ENCODE measurements around the gene TMEM138. TPM values are rescaled to one million over a fixed set of nuclear protein-coding genes. Genes with fewer than 3 reads are reported as not detected.
"Not testable (repeated sequence)": the region's sequence is repeated elsewhere in the genome, so short reads cannot be mapped to it uniquely, and the experiment has no call there.

The TMEM138 gene
- total RNA-seq, 2 donors from 2014 or later, result 42.0 to 45.0 TPM

DNA sequence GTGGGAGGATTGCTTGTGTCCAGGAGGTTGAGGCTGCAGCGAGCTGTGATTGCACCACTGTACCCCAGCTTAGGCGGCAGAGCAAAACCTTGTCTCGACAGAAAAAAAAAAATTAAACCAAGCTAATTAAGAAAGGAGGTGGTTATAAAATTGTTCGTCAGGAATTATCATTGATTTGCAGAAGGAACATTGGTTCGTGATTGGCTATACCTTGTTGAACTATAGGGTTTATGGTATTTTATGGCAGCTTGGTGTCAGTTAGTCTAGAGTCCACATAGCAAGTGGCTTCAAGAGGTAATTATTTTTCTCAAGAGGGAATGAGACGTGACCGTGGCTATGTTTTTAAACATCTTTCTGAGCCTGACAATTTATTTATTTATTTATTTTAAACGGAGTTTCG, 18.7 kb downstream of the TMEM138 start:
- H3K27ac Mint-ChIP-seq, result no peak overlapping the region
- no peaks in the 10 kb centered on the region for H3K27me3 Mint-ChIP-seq (ENCODE audit: low read depth)
- no peaks in the 10 kb centered on the region for H3K9me3 Mint-ChIP-seq
- peaks cover 0 to 3% of the 10 kb centered on the region in 2 donors for H3K36me3 Mint-ChIP-seq (ENCODE audit: insufficient read depth in 2 of 2)
- ATAC-seq (replicated peaks in 1 of 2) (no peak), DNase-seq (no peak)
- no peak overlapping the region for H3K4me3 Mint-ChIP-seq
- H3K4me1 Mint-ChIP-seq (ENCODE audit: low read depth), result no peaks in the 10 kb centered on the region

GRCh38 chr11:61383859-61384258, 21.7 kb downstream of the TMEM138 start:
- not testable (repeated sequence) for DNase-seq; H3K4me1 Mint-ChIP-seq (ENCODE audit: low read depth); ATAC-seq (replicated peaks in 1 of 2); H3K27ac Mint-ChIP-seq; H3K9me3 Mint-ChIP-seq; H3K27me3 Mint-ChIP-seq (ENCODE audit: low read depth); H3K36me3 Mint-ChIP-seq (ENCODE audit: insufficient read depth in 2 of 2); H3K4me3 Mint-ChIP-seq

- H3K4me1 Mint-ChIP-seq (ENCODE audit: low read depth), result no peaks in the 10 kb centered on the region
- H3K27ac Mint-ChIP-seq, result no peak overlapping the region
- no peak for DNase-seq
- no peaks in the 10 kb centered on the region for H3K36me3 Mint-ChIP-seq (ENCODE audit: insufficient read depth in 2 of 2)
- no peak for ATAC-seq (replicated peaks in 1 of 2)
- H3K9me3 Mint-ChIP-seq, result peaks cover 0 to 1% of the 10 kb centered on the region in 2 donors
- no peaks in the 10 kb centered on the region for H3K27me3 Mint-ChIP-seq (ENCODE audit: low read depth)
- no peak overlapping the region for H3K4me3 Mint-ChIP-seq
Observed at GRCh38 chr11:61384271-61385242, 22.4 kb downstream of the TMEM138 start.

DNA sequence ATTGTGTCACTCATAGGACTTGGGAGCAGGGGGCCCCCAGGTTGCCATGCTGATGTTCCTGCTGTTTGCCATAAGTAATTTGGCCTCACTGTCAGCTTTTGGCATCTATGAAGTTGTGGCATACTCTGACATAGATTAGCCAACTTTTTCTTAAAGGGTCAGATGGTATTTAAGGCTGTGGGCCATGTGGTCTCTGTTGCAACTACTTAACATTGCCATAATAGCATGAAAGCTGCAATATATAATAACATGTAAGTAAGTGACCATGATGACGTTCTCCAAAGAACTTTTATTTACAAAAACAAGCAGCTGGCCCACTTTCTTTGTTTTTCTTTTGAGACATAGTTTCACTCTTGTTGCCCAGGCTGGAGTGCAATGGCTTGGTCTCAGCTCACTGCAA, 28.0 kb downstream of the TMEM138 start:
- H3K36me3 Mint-ChIP-seq (ENCODE audit: insufficient read depth in 2 of 2), result peaks cover 3 to 4% of the 10 kb centered on the region in 2 donors
- no peak overlapping the region for H3K4me3 Mint-ChIP-seq
- H3K27ac Mint-ChIP-seq, result no peak overlapping the region
- ATAC-seq (replicated peaks in 1 of 2) (no peak), DNase-seq (no peak)
- no peaks in the 10 kb centered on the region for H3K27me3 Mint-ChIP-seq (ENCODE audit: low read depth)
- H3K9me3 Mint-ChIP-seq, result peaks cover 1 to 3% of the 10 kb centered on the region in 2 donors
- peaks cover 21% of the 10 kb centered on the region for H3K4me1 Mint-ChIP-seq (ENCODE audit: low read depth)

DNA sequence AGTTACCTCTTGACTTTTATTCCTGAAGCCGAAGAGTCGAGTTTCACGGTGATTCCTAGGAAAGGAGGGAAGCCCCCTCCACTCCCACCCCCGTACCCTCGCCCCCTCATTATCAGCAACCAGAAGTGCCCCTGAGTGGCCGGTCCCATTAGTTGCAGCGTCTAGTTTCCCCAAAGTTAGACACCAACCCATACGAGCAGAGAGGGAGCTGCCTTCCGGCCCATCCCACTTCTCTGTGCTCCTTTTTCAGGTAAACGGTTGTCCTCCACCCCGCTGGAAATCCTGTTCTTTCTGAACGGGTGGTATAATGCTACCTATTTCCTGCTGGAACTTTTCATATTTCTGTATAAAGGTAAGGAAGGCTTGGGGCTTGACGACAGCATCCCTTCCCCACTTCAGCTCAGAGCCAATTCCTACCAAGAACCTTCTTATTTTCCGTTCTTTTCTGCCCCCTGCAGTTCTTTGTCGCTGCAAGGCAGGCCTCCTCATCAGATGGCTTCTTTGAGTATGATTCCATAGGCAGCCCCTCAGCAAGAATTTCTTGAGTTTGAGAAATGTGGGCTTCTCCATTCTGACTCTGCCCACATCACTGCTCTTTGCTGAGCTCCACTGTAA, 30.9 kb downstream of the TMEM138 start:
- H3K36me3 Mint-ChIP-seq (ENCODE audit: insufficient read depth in 2 of 2), result peaks cover 3 to 5% of the 10 kb centered on the region in 2 donors
- no peaks in the 10 kb centered on the region for H3K27me3 Mint-ChIP-seq (ENCODE audit: low read depth)
- H3K9me3 Mint-ChIP-seq, result peaks cover 1 to 3% of the 10 kb centered on the region in 2 donors
- peaks cover 24% of the 10 kb centered on the region for H3K4me1 Mint-ChIP-seq (ENCODE audit: low read depth)
- H3K27ac Mint-ChIP-seq, result peak overlapping the region; percentile 96
- DNase-seq, result peak in 1 of 2 donors; percentile 7
- peak in 1 of 2 donors; percentile 22 for ATAC-seq (replicated peaks in 1 of 2)
- H3K4me3 Mint-ChIP-seq, result peak overlapping the region; percentile 95 to 99

- Mint-ChIP-seq H3K27ac (no peak overlapping the region), H3K27me3 (ENCODE audit: low read depth) (no peaks in the 10 kb centered on the region), H3K9me3 (no peaks in the 10 kb centered on the region), H3K36me3 (ENCODE audit: insufficient read depth in 2 of 2) (peaks cover 9 to 18% of the 10 kb centered on the region in 2 donors), H3K4me3 (no peak overlapping the region), H3K4me1 (ENCODE audit: low read depth) (peaks cover 8% of the 10 kb centered on the region)
- ATAC-seq (replicated peaks in 1 of 2) (no peak), DNase-seq (no peak)
Observed at GRCh38 chr11:61401173-61401572, 39.0 kb downstream of the TMEM138 start.

DNA sequence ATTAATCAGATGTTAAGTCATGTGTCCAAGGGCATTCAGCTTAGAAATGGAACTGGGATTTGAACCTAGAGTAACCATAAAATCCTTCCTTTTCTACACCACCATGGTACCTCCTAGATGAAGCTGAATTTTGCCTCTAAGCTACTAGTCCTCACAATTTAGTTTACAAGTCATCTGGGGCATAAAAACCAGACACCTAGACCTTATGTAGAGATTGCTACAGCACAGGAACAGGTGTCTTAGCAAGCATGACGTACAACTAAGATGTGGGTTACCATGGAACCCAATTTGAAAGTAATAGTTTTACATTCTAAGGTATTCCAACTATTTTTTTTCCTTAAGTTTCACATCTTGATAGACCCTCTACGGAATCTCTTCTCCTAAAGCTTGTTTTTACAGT, 39.4 kb downstream of the TMEM138 start:
- no peak overlapping the region for H3K27ac Mint-ChIP-seq
- DNase-seq (no peak), ATAC-seq (replicated peaks in 1 of 2) (no peak)
- peaks cover 9 to 18% of the 10 kb centered on the region in 2 donors for H3K36me3 Mint-ChIP-seq (ENCODE audit: insufficient read depth in 2 of 2)
- H3K4me3 Mint-ChIP-seq, result no peak overlapping the region
- no peaks in the 10 kb centered on the region for H3K27me3 Mint-ChIP-seq (ENCODE audit: low read depth)
- peaks cover 8% of the 10 kb centered on the region for H3K4me1 Mint-ChIP-seq (ENCODE audit: low read depth)
- no peaks in the 10 kb centered on the region for H3K9me3 Mint-ChIP-seq

DNA sequence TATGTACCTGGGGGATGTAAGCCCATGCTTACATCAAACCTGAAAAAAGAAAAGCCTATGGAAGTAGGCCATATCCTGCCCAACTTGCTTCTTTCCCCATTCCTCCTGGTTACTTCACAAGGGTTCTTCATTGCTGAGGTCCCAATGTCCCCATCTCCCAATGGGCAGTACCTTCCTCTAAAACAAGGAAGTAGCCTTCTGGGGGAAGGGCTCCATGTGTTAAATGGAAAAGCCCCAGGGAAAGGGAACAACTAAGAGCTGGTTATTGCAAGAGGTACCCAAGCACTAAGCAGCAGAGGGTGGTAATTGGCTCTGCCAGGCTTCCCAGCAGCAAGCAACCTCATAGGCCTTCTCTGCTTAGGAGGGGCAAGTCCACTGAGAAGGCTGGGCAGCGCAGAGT, 41.5 kb downstream of the TMEM138 start:
- H3K4me3 Mint-ChIP-seq, result no peak overlapping the region
- ATAC-seq (replicated peaks in 1 of 2) (no peak), DNase-seq (no peak)
- peaks cover 5% of the 10 kb centered on the region for H3K4me1 Mint-ChIP-seq (ENCODE audit: low read depth)
- H3K36me3 Mint-ChIP-seq (ENCODE audit: insufficient read depth in 2 of 2), result peaks cover 11 to 33% of the 10 kb centered on the region in 2 donors
- no peaks in the 10 kb centered on the region for H3K9me3 Mint-ChIP-seq
- H3K27ac Mint-ChIP-seq, result no peak overlapping the region
- H3K27me3 Mint-ChIP-seq (ENCODE audit: low read depth), result no peaks in the 10 kb centered on the region

- Mint-ChIP-seq H3K27me3 (ENCODE audit: low read depth) (no peaks in the 10 kb centered on the region), H3K9me3 (no peaks in the 10 kb centered on the region), H3K36me3 (ENCODE audit: insufficient read depth in 2 of 2) (peaks cover 11 to 37% of the 10 kb centered on the region in 2 donors), H3K4me3 (no peak overlapping the region), H3K27ac (peak overlapping the region; percentile 54), H3K4me1 (ENCODE audit: low read depth) (peaks cover 5% of the 10 kb centered on the region)
- DNase-seq (no peak), ATAC-seq (replicated peaks in 1 of 2) (no peak)
Observed at GRCh38 chr11:61404103-61404502, 41.9 kb downstream of the TMEM138 start.

DNA sequence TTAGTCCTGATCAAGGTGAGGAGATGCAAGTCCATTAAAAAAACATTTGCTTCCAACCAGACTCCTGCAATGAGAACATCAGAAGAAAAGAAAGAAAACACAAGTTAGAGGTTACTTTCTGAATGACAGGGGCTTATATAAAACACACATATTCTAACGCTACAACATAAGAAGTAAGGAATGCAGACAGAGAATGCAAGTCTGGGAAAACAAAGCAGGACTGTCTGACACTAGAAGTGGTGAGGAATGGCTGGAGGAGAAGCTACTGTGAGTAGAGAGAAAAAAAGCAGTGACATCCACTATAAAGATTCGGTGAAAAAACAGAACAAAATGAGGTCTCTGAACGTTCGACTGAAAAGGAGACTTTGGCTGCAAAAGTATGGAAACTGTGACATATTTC, 42.5 kb downstream of the TMEM138 start:
- Mint-ChIP-seq H3K36me3 (ENCODE audit: insufficient read depth in 2 of 2) (peaks cover 11 to 37% of the 10 kb centered on the region in 2 donors), H3K27ac (peak overlapping the region; percentile 54), H3K27me3 (ENCODE audit: low read depth) (no peaks in the 10 kb centered on the region), H3K4me3 (no peak overlapping the region), H3K9me3 (no peaks in the 10 kb centered on the region), H3K4me1 (ENCODE audit: low read depth) (peaks cover 5% of the 10 kb centered on the region)
- ATAC-seq (replicated peaks in 1 of 2) (no peak), DNase-seq (no peak)

- no peak for ATAC-seq (replicated peaks in 1 of 2)
- no peak overlapping the region for H3K4me3 Mint-ChIP-seq
Observed at GRCh38 chr11:61406067-61406466, 43.9 kb downstream of the TMEM138 start.

GRCh38 chr11:61406991-61407728, 45.0 kb downstream of the TMEM138 start:
- peak overlapping the region; percentile 27 for H3K27ac Mint-ChIP-seq
- no peak overlapping the region for H3K4me3 Mint-ChIP-seq
- no peaks in the 10 kb centered on the region for H3K9me3 Mint-ChIP-seq
- no peaks in the 10 kb centered on the region for H3K27me3 Mint-ChIP-seq (ENCODE audit: low read depth)
- H3K4me1 Mint-ChIP-seq (ENCODE audit: low read depth), result peaks cover 5% of the 10 kb centered on the region
- peaks cover 16 to 51% of the 10 kb centered on the region in 2 donors for H3K36me3 Mint-ChIP-seq (ENCODE audit: insufficient read depth in 2 of 2)
- DNase-seq (no peak), ATAC-seq (replicated peaks in 1 of 2) (no peak)

More at GRCh38 chr11:61406067-61406466, 43.9 kb downstream of the TMEM138 start:
- Mint-ChIP-seq H3K36me3 (ENCODE audit: insufficient read depth in 2 of 2) (peaks cover 13 to 43% of the 10 kb centered on the region in 2 donors), H3K27ac (peak overlapping the region; percentile 22), H3K9me3 (no peaks in the 10 kb centered on the region), H3K27me3 (ENCODE audit: low read depth) (no peaks in the 10 kb centered on the region), H3K4me1 (ENCODE audit: low read depth) (peaks cover 5% of the 10 kb centered on the region)
- DNase-seq, result no peak

DNA sequence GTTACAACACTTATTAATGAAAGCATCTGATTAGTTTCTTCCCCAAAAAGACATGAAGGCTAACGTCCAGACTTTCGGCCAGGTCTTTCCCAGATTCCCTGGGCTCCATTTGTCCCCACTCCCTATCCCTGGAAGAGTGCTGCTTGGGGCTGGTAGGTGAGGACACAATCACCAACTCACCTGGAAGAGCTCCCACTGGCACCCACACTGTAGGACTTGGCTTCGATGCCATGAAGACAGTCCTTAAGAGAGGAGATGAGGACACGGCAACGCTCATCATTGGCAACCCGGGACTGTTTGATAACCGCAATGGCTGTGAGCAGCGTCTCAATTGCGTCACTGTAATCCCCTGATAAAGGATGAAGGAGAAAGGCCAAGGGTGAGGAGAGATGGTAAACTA, 49.4 kb downstream of the TMEM138 start:
- no peaks in the 10 kb centered on the region for H3K9me3 Mint-ChIP-seq
- no peak overlapping the region for H3K27ac Mint-ChIP-seq
- H3K36me3 Mint-ChIP-seq (ENCODE audit: insufficient read depth in 2 of 2), result peaks cover 9 to 55% of the 10 kb centered on the region in 2 donors
- H3K27me3 Mint-ChIP-seq (ENCODE audit: low read depth), result no peaks in the 10 kb centered on the region
- no peaks in the 10 kb centered on the region for H3K4me1 Mint-ChIP-seq (ENCODE audit: low read depth)
- ATAC-seq (replicated peaks in 1 of 2) (no peak), DNase-seq (no peak)
- no peak overlapping the region for H3K4me3 Mint-ChIP-seq

Measured in activated T-cell treated with anti-CD3 and anti-CD28 coated beads, Interleukin-2, amount 50 U/mL, for 72 hours (primary cell).